Caco-2 (cell line): ENCODE results near the gene PTH1R. TPM values are rescaled to one million over a fixed set of nuclear protein-coding genes. Genes with fewer than 3 reads are reported as not detected.

ENCODE experiments used
- BruUV-seq: library from RNA; stranded (reverse); fragments of 400-500 nt; replicated peaks from 2 replicates; lab custom pipeline; 2021; lab: Mats Ljungman, UMichigan
- CTCF ChIA-PET: fragments of 300-600 bp; sonication (Branson Sonifier 250); formaldehyde crosslinking; loops from one replicate; lab custom pipeline; 2022; ENCODE audit warnings: antibody characterized with exemption; lab: Charles Lee
- POLR2A ChIA-PET: fragments of 300-600 bp; sonication (Branson Sonifier 250); formaldehyde crosslinking; loops from one replicate; lab custom pipeline; 2022; ENCODE audit warnings: antibody characterized with exemption; lab: Charles Lee
- DNase-seq, 2 experiments: peaks; one replicate each; pipeline versions ENCODE4 v3.0.0 to v3.0.0-alpha.2; 2020 to 2022
- H3K27me3 ChIP-seq: replicated peaks from 2 replicates; pipeline ENCODE4 v1.6.0; 2011; ENCODE audit warnings: low read length; ENCODE audit not compliant: control insufficient read depth, insufficient read depth
- H3K36me3 ChIP-seq: 2 replicates; pipeline ENCODE4 v1.5.1; 2011; ENCODE audit warnings: low read length; ENCODE audit not compliant: control insufficient read depth, insufficient read depth
- H3K4me1 ChIP-seq: fragments of 250-450 bp; sonication (Bioruptor Pico); 2 replicates; pipeline ENCODE4 v1.5.1; 2020; ENCODE audit warnings: mild to moderate bottlenecking
- H3K4me3 ChIP-seq: 2 replicates; pipeline ENCODE4 v1.5.1; 2011; ENCODE audit warnings: low read depth, mild to moderate bottlenecking, control low read depth, low read length
- H3K9me3 ChIP-seq: fragments of 250-450 bp; sonication (Bioruptor Pico); 2 replicates; pipeline ENCODE4 v1.5.1; 2020; ENCODE audit warnings: mild to moderate bottlenecking, moderate library complexity
- H3K27ac Mint-ChIP-seq: one replicate; pipeline ENCODE4 v1.8.0; 2022; ENCODE audit warnings: mixed read lengths; ENCODE audit not compliant: unreplicated experiment
- H3K27me3 Mint-ChIP-seq: one replicate; pipeline ENCODE4 v1.8.0; 2022; ENCODE audit warnings: mixed read lengths; ENCODE audit not compliant: insufficient read depth, unreplicated experiment
- H3K36me3 Mint-ChIP-seq: one replicate; pipeline ENCODE4 v1.8.0; 2022; ENCODE audit warnings: mild to moderate bottlenecking, mixed read lengths; ENCODE audit not compliant: insufficient read depth, unreplicated experiment
- H3K4me1 Mint-ChIP-seq: one replicate; pipeline ENCODE4 v1.8.0; 2022; ENCODE audit warnings: low read depth, mixed read lengths; ENCODE audit not compliant: unreplicated experiment
- H3K4me3 Mint-ChIP-seq: one replicate; pipeline ENCODE4 v1.8.0; 2022; ENCODE audit warnings: mild to moderate bottlenecking, moderate library complexity, mixed read lengths; ENCODE audit not compliant: unreplicated experiment
- H3K9me3 Mint-ChIP-seq: one replicate; pipeline ENCODE4 v1.8.0; 2022; ENCODE audit warnings: mixed read lengths; ENCODE audit not compliant: unreplicated experiment
- intact Hi-C: fragments of 100-400 bp; cut with micrococcal nuclease; formaldehyde crosslinking; loops from one replicate; pipeline ENCODE4 v1.10.0; 2022; ENCODE audit not compliant: unreplicated experiment
- total RNA-seq: library from RNA; stranded (reverse); gene quantifications from 2 replicates; pipeline ENCODE4 v1.2.3, GENCODE V29; 2022
- TF ChIP-seq, protein P1 (sequence below), 2 experiments: fragments of 200-600 bp in 1 of 2; IDR thresholded peaks; 1 replicate in 1 of 2; 2 replicates in 1 of 2; pipeline versions ENCODE4 v1.5.1 to v1.8.0; 2011 to 2022; ENCODE audit warnings: antibody characterized with exemption in 1 of 2, control low read depth in 1 of 2, inconsistent platforms in 1 of 2, low read depth in 1 of 2, low read length in 1 of 2, mild to moderate bottlenecking in 1 of 2, moderate library complexity in 1 of 2; ENCODE audit not compliant: insufficient read depth in 1 of 2, severe bottlenecking in 1 of 2, unreplicated experiment in 1 of 2

Gene PTH1R
- total RNA-seq, 1 experiment from 2014 or later: 5.1 TPM

DNA sequence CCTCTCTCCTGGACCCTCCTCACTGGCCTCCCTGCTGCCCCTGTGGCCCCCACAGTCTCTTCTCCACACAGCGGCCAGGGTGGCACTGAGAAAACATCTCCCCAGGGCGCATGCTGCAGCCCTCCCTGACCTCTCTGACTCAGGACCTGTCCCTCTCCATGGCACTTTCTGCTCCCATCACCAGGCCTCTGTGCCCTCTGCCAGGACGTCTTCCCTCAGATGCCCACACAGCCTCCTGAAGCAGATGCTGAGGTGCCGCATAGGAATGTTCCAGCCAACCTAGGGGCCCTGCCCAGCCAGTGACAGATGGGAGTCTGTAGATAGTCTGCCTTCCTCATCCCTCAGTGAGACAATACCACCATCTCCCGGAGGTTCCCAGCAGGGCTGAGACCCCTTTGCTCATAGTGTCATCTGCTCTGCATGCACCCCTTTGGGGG, 22.9 kb upstream of the PTH1R start:
- Histone ChIP-seq H3K4me1 (peaks cover 7% of the 10 kb centered on the region), H3K9me3 (no peaks in the 10 kb centered on the region), H3K27me3 (no peaks in the 10 kb centered on the region), H3K36me3 (no peaks in the 10 kb centered on the region), H3K4me3 (no peak overlapping the region)
- peak in 1 of 2 experiments; percentile 18 for DNase-seq
- Mint-ChIP-seq H3K4me3 (no peak overlapping the region), H3K36me3 (peaks cover 5% of the 10 kb centered on the region), H3K27me3 (no peaks in the 10 kb centered on the region), H3K9me3 (no peaks in the 10 kb centered on the region), H3K4me1 (no peaks in the 10 kb centered on the region), H3K27ac (no peak overlapping the region)
- TF ChIP-seq, protein P1, sequence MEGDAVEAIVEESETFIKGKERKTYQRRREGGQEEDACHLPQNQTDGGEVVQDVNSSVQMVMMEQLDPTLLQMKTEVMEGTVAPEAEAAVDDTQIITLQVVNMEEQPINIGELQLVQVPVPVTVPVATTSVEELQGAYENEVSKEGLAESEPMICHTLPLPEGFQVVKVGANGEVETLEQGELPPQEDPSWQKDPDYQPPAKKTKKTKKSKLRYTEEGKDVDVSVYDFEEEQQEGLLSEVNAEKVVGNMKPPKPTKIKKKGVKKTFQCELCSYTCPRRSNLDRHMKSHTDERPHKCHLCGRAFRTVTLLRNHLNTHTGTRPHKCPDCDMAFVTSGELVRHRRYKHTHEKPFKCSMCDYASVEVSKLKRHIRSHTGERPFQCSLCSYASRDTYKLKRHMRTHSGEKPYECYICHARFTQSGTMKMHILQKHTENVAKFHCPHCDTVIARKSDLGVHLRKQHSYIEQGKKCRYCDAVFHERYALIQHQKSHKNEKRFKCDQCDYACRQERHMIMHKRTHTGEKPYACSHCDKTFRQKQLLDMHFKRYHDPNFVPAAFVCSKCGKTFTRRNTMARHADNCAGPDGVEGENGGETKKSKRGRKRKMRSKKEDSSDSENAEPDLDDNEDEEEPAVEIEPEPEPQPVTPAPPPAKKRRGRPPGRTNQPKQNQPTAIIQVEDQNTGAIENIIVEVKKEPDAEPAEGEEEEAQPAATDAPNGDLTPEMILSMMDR (IDR thresholded peaks at IDR 0.05; ENCODE audit: insufficient read depth in 1 of 2, low read depth in 1 of 2, low read length in 1 of 2, severe bottlenecking in 1 of 2, unreplicated experiment in 1 of 2): no peak
- intact Hi-C loops: no loop called here
- BruUV-seq: no TSS peak
- ChIA-PET POLR2A (no interaction called here), CTCF (no interaction called here)

DNA sequence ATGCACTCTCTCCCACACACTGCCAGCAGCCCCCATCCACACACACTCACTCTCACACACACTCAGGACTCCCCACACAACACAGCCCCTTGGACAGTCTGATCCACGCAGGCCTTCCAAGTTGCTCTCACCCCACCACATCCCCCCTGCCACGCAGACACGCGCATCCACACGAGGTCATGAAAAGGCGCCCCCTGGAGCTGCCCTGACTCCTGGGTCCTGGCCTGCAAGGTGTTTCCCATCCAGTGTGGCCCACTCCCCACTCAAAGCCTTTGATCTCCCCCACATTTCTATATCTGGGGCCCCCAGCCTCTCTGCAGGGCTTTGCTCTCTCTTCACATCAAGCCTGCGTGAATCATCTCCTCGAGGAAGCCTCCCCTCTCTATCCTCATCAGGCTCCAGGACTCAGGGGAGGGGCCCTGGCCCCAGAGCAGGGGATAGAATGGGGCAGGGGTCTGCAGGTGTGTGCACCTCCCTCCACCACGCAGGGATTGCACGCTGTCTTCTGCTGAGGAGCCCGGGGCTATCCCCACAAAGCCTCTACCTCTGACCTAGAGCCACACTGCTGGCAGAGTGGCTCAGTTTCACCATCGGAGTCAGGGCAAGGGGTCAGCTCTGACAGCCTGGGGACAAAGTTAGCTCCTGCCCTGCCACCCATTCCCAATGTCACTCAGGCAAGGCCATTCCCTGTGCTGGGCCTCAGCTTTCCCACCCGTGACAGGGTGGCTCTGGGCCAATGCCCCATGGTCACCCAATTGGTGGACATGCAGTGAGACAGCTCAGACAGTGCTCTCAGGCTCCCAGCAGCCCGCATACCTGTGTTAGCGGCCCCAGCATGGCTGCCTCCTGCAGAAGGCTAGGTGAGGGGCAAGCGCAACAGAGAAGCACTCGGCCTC, 20.7 kb upstream of the PTH1R start:
- H3K36me3 Mint-ChIP-seq: peaks cover 5% of the 10 kb centered on the region
- Histone ChIP-seq H3K36me3 (no peaks in the 10 kb centered on the region), H3K4me1 (no peaks in the 10 kb centered on the region), H3K9me3 (no peaks in the 10 kb centered on the region), H3K4me3 (no peak overlapping the region), H3K27me3 (no peaks in the 10 kb centered on the region)
- POLR2A ChIA-PET: no interaction called here
- peak in 1 of 2 experiments; percentile 21 for DNase-seq
- no peaks in the 10 kb centered on the region for H3K27me3 Mint-ChIP-seq
- BruUV-seq: no TSS peak
- H3K27ac Mint-ChIP-seq: no peak overlapping the region
- H3K4me1 Mint-ChIP-seq: no peaks in the 10 kb centered on the region
- CTCF ChIA-PET: interaction anchor here (0.6 to 0.9 kb wide), 2 partner anchors 38 to 53 kb away, joined by 4 to 16 read pairs; no protein-coding TSS in a partner anchor
- TF ChIP-seq, protein P1 (IDR thresholded peaks at IDR 0.05; ENCODE audit: insufficient read depth in 1 of 2, low read depth in 1 of 2, low read length in 1 of 2, severe bottlenecking in 1 of 2, unreplicated experiment in 1 of 2): no peak
- H3K4me3 Mint-ChIP-seq: no peak overlapping the region
- H3K9me3 Mint-ChIP-seq: no peaks in the 10 kb centered on the region
- intact Hi-C loops: no loop called here

DNA sequence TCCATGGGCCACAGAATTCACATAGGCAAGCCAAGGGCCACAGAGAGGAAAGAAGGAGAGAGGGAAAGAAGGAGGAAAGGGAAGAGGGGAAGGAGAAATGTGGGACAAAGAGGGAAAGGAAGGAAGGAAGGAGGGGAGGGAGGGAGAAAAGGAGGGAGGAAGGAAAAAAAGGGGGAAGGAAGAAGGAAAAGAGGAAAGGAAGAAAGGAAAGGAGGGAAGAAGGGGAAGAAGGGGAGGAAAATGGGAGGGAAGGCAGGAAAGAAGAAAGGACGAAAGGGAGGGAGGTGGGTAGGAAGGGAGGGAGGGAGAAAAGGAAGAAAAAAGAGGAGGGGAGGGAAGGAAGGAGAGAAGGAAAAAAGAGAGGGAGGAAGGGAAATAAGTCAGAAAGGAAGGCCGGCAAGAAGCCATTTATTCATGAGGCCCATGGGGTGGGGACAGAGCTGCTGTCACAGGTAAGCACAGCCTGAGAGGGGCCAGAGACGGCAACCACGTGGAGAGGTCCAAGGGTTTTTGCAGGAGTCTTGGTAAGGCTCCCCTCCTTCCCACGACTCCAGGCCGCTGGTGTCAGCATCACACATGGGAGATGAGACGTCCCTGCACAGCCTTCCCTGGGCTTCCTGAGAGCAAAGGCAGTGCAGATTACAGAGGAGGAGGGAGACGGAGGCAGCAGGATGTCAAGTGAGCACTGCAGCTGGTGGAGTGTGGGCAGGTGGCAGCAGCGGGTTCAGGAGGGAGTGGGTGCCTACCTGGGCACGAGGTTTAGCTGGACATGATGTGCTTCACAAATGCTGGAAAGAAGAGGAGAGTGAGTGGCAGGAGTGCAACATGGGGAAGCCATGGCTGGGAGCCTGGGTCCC, 19.8 kb upstream of the PTH1R start:
- Mint-ChIP-seq H3K4me1 (no peaks in the 10 kb centered on the region), H3K36me3 (peaks cover 5% of the 10 kb centered on the region), H3K27ac (no peak overlapping the region), H3K9me3 (no peaks in the 10 kb centered on the region), H3K27me3 (no peaks in the 10 kb centered on the region), H3K4me3 (no peak overlapping the region)
- ChIA-PET POLR2A (no interaction called here), CTCF (interaction anchor here (0.6 to 0.9 kb wide), 2 partner anchors 37 to 52 kb away, joined by 4 to 16 read pairs; no protein-coding TSS in a partner anchor)
- TF ChIP-seq, protein P1 (IDR thresholded peaks at IDR 0.05; ENCODE audit: insufficient read depth in 1 of 2, low read depth in 1 of 2, low read length in 1 of 2, severe bottlenecking in 1 of 2, unreplicated experiment in 1 of 2): no peak
- no peaks in the 10 kb centered on the region for H3K27me3 ChIP-seq
- intact Hi-C loops: no loop called here
- no TSS peak for BruUV-seq
- H3K4me1 ChIP-seq: peaks cover 2% of the 10 kb centered on the region; the same call in 1 of the 2 replicates
- H3K4me3 ChIP-seq: no peak overlapping the region
- no peaks in the 10 kb centered on the region for H3K9me3 ChIP-seq
- DNase-seq: no peak
- H3K36me3 ChIP-seq: no peaks in the 10 kb centered on the region
